ENCODE results near the gene NCK2.
"Not testable (repeated sequence)": the region's sequence is repeated elsewhere in the genome, so short reads cannot be mapped to it uniquely, and the experiment has no call there.

Gene NCK2

DNA sequence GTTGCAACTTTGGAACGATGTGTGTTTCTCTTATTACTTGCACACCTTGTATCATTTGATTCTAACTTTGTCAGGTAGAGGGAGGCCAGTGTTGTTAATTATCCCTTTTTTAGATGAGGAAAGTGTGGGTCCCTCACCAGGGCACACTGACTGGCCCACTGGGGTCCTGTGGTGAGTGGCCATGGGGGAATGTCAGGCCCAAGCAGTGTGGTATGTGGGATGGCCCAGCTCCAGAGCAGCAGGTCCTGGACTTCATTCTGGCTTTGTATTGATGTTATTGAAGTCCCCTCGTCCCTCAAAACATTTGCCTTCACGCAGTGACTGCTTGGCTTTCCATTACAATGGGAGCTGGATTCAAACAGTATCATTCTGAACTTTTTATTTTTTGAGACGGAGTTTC, 11.7 kb downstream of the NCK2 start:
- DNase-seq (ENCODE audit: low spot score) = no peak

DNA sequence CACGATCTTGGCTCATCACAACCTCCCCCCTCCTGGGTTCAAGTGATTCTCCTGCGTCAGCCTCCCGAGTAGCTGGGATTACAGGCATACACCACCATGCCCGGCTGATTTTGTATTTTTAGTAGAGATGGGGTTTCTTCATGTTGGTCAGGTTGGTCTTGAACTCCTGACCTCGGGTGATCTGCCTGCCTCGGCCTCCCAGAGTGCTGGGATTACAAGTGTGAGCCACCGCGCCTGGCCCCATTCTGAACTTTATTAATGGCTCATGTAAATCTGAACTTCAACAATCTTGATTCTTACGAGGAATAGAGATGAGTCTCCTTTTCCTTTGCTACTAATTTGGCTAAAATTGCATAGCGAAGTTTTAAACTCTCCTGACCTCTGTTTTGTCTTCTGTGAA, 12.2 kb downstream of the NCK2 start:
- not testable (repeated sequence) for DNase-seq (ENCODE audit: low spot score)

- DNase-seq (ENCODE audit: low spot score) = no peak
These were observed 12.7 kb downstream of the NCK2 start for GRCh38 chr2:105757433-105757832.

DNA sequence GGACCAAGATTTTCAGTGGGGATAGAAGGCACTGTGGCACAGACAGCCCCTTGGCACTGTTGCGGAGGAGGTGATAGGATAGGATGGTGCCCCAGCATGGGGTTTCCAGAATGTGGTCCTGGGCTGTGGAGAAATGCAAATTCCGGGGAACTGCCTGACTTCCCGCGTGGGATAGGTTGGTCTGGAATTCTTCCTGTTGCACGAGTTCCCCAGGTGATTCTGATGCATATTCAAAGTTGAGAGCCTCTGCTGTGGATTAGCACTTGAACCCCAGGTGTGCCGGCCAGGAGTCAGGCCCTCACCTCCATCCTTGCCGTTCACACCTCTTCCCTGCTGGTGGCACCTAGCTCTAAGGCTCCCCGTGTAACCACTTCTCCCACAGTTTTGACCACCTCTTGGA, 15.5 kb downstream of the NCK2 start:
- no peak for DNase-seq (ENCODE audit: low spot score)

GRCh38 chr2:105760639-105761337, 16.1 kb downstream of the NCK2 start:
- no peak for DNase-seq (ENCODE audit: low spot score)

- DNase-seq (ENCODE audit: low spot score) = no peak
These were observed 17.3 kb downstream of the NCK2 start for GRCh38 chr2:105761931-105762515.

DNA sequence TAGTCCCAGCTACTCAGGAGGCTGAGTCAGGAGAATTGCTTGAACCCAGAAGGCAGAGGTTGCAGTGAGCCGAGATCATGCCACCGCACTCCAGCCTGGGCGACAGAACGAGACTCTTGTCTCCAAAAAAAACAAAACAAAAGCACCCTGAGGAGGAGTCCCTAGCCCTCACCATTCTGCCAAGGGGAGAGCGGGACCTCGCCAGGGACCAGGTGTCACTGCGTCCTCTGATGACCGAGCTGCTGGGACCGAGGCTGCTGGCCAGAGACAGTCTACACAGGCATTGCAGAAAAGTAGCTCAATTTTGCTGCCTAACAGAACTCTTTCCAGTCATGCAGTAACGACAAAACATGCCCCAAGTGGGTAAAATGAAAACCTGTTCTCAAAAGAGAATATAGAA, 18.4 kb downstream of the NCK2 start:
- DNase-seq (ENCODE audit: low spot score) = no peak

DNA sequence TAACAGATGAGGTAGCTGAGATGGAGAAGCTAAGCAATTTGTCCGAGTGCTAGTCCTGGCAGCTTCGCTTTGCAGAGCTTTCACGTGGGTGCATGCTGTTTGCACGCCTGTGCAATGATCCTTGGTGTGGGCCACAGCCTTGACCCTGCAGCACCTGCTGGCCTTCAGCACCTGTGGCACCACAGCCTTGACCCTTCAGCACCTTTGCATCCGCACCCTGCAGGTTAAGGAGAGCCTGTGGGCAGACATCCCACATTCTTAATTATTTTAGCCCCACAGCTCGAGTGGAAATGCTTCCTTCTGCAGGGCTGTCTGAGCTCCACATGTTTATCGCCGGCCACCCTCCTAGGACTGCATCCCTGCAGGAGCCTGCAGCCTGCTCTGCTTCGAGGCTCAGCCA, 19.3 kb downstream of the NCK2 start:
- no peak for DNase-seq (ENCODE audit: low spot score)

GRCh38 chr2:105765415-105766299, 20.9 kb downstream of the NCK2 start:
- no peak for DNase-seq (ENCODE audit: low spot score)

GRCh38 chr2:105766300-105766866, 21.7 kb downstream of the NCK2 start:
- DNase-seq (ENCODE audit: low spot score) = no peak

DNA sequence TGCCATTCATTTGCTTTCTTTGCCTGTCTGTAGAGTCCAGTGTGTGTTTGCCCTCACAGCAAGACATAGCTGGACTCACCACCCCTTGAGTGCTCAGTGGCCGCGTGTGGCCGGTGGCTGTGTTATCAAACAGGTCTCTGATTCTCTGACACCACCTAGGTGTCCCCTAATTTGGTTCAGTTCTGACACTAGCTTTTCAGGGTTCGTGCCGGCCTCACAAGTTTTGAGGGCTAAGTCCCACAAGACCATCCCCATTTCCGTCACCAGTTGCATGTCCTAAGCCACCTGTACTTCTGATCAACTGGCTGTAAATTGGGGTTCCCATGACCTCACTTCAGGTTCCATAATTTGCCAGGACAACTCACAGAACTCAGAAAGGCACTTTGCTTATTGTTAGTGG, 23.5 kb downstream of the NCK2 start:
- DNase-seq (ENCODE audit: low spot score) = no peak

DNA sequence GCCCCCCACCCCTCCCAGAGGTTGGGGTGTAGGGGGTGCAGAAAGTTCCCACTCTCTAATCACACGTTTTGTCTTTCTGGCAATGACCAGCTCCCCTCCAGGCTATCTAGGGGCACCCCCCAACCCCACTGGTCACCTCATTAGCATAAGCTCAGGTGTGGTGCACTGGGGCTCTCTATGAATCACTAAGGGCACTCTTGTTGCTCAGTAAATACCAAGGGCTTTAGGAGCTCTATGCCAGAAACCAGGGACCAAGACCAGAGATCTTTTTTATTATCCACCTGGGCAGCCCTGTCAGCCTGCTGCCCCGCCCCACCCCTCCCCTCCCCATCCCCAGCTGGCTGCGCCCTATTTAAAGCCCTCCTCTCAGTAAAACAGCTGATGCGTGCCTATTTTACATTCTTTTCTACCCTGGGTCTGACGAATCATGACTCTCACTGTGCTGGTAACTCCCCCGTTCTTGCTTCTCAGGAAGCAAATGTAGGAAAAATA, 24.3 kb downstream of the NCK2 start:
- DNase-seq (ENCODE audit: low spot score) = peak; percentile 60

- DNase-seq (ENCODE audit: low spot score) = no peak
These were observed 24.8 kb downstream of the NCK2 start for GRCh38 chr2:105769504-105769903.

DNA sequence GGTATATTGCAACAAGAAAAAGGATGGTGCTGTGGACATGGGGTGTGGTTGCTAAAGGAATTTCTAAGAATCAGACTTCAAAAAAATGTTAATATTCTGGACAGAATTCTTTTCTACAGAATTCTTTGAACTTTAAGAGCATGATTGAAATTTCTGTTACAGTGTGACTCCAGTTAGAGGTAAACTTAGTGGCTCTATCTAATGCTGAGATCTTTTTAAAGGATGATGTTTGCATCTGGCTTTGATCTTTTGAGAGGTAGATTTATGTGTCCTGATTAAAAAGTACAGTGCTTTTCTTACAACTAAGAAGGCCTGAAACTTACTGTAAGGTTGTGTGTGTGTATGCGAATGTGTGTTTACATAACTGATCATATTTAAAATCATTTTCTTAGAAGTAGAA, 25.4 kb downstream of the NCK2 start:
- DNase-seq (ENCODE audit: low spot score) = no peak

DNA sequence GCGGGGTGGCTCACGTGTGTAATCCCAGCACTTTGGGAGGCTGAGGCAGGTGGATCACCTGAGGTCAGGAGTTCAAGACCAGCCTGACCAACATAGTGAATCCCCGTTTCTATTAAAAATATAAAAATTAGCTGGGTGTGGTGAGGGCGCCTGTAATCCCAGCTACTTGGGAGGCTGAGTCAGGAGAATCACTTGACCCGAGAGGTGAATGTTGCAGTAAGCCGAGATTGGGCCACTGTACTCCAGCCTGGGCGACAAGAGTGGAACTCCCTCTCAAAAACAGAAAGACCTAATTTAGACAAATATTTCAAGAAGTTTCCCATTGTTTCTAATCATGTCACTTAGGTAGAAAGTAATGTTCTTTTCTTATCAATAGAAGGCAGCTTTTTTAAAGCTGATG, 26.6 kb downstream of the NCK2 start:
- DNase-seq (ENCODE audit: low spot score) = not testable (repeated sequence)

- DNase-seq (ENCODE audit: low spot score) = no peak
These were observed 27.1 kb downstream of the NCK2 start for GRCh38 chr2:105771836-105772235.

DNA sequence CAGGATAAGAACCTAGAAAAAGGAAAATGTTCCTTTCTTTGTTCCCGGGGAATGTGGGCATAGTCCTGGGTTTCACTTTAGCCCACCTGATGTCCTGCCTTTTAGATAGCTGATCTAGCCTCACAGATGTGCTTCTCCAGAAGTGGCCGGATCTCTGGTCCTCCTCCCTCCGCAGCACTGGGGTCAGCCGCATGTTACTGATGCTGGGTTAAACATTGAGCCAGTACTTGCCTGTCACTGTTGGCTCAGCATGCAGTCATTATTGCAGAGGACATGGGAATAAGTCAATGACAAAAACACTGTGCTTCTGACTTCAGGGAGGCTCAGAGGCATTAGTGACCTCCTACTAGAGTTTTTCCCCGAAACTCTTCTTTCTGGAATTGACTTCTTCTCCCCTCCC, 27.6 kb downstream of the NCK2 start:
- DNase-seq (ENCODE audit: low spot score) = no peak

DNA sequence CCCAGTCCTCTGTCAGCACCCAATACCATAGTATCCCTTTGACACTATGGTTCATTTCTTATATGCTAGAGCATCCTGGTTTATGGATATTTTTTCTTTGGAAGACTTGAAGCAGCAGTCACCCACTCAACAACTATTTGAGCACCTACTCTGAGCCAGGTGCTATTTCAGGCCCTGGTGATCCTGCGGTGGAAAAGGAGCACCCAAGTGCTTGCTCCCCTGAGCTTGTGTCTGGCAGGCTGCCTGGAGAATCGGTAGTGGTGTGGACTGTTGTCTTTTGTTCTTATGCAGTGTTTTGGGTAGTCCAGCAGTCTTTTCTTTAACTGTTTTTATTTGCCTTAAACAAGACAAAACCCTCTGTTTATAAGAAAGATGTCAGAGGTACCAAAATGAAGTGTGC, 28.9 kb downstream of the NCK2 start:
- DNase-seq (ENCODE audit: low spot score) = no peak

- no peak for DNase-seq (ENCODE audit: low spot score)
These were observed 30.1 kb downstream of the NCK2 start for GRCh38 chr2:105774781-105775337.

DNA sequence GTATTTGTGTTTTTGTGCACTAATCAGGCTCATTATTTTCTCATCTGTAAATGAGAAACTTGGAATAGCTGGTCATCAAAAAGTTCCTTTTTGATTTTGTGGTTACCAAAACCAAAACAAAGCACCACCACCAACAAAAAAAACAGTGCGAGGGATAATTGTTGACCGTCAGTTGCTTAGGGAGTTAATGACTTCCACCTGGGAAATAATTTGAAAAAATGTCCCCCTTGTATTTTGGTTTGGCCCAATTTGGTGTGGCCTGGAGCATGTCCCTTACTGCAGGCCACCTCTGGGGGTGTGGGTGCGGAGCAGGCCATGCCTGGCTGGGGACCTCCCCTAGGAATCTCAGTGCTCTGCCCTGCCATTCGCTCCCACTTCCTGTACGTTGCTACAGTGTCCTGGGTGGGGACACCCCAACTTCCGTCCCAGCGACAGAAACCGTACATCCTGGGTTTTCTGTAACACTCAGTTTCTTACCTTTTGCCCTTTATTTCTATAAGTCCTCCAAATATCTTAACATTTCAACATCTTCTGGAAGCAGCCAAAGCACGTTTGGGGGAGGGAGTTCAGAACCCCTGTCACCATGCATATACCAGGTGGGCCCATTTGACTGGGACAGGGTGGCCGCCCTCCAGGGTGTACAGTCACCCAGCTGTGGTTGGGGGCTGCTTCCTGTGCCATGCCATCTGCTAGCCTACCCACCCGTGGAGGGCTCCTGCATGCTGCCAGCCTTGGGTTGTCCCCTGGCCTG, 31.3 kb downstream of the NCK2 start:
- no peak for DNase-seq (ENCODE audit: low spot score)

- no peak for DNase-seq (ENCODE audit: low spot score)
These were observed 31.8 kb downstream of the NCK2 start for GRCh38 chr2:105776560-105776928.
